HG03439 (cell line): ENCODE data around the gene USP51.
A peak's percentile ranks its signal among the peaks of the same experiment; 100 is the strongest.
"Not testable (repeated sequence)": the region's sequence is repeated elsewhere in the genome, so short reads cannot be mapped to it uniquely, and the experiment has no call there.

Source experiments
- ATAC-seq: cut with Tn5 transposase; IDR thresholded peaks from one replicate; pipeline ENCODE4 v1.9.1; 2021; ENCODE audit warnings: mild to moderate bottlenecking, moderate library complexity; ENCODE audit not compliant: unreplicated experiment

The USP51 gene

DNA sequence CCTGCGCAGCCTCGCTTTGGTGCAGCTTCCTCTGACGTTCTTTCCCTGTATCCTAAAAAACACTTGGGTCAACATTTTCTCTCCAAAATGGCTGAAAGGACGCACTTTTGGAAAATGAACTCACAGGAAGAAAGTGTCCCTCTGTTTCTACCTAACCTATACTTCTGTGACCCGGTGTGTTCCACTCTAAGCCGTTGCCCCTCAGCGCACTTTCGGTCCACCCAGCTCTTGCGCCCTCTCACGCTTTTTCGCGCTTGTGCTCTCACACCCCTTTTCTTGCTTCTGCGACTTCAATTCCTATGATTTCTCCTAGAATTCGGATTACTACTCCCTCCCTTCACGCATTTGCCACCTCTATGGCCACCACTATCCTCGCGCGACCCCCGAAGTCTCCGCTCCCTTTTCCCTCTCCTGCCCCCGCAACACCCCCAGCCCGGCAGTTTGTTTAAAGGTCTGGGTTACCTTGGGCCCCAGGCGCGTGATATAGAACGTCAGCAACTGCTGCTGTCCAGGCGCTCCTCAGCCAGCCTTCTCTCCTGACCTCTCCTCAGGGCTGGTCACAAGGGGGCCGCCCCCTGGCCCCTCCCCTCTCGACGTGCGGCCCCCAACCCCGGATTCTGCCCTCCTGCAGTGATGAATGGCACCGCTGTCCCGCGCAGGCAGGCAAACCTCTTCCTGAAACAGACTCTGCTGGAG is at the start of gene USP51:
Gene USP51 (minus strand): TSS at position 535 of the 696 bp plus-strand sequence. CDS start 909 bp downstream, outside the sequence.
- ATAC-seq, result peak; percentile 62

DNA sequence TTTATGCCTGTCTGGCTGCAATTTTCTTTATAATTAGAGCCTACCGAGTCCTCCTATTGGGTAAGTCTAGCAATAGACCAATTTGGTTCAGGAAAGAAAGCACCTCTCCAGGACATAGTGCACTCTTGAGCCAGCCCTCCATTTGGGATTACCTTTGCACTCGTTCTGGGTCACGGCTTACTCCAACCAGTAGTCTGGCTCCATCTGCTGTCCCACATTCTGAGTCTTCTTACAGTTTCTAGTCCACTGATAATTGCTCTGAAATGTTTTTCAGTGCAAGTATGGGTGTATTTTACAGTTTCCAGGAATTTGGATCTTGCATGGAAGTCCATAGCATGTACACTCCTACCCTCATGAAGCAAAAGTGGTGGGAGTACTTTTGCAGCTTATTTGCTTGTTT is 34.8 kb upstream of the USP51 start:
- ATAC-seq, result no peak

GRCh38 chrX:55523356-55523755 is 33.7 kb upstream of the USP51 start:
- ATAC-seq, result no peak

GRCh38 chrX:55522596-55523276 is 33.1 kb upstream of the USP51 start:
- no peak for ATAC-seq

DNA sequence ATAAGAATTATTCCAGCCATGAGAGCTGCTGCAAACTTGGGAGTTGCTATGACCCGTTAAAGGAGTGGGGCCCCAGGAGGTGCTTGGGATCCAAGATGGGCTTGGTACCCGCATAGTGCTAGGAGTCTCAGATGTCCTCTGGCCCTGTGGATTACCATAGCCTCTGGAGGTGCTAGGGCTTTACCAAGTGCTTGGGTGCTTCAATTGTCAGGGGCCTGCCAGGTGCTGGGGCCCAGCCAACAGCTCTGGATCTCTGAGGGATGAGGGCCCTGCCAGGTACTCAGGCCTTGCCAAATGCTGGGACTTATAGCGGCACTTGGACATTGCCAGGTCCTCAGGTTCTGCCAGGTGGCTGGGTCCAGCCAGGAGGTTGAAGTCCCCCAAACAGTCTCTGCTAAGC is 32.0 kb upstream of the USP51 start:
- no peak for ATAC-seq

DNA sequence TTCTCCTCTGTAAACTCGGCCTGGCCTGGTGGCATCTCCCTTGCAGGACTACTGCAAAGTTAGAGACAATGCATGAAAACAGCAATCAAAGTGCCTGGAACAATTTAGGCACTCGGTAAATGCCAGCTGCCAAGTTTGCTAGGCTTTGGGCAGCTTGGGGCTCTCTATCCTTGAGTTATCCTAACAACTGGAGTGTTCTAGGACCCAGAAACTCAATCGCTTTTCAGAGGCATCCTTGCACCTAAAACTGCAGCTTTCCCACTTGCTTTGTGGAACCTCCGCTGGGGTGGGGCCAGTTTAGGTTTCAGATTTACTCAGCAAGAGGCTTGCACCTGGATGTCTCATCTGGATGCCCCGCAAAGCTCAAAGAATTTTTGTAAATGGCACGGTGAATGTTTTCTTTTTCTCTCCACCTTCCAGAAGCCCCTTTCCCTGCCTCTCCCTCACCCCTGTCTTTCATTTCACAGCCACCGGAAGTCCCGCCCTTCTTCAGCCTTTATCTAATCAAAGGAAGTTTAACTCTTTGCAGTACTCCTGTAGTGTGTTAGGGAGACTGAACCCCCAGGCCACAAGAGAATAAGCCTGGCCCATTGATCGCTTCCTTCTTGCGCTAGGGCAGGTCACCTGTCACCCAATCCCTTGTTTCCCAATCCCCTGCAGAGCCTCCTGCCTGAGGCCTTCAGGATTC is 27.3 kb upstream of the USP51 start:
- not testable (repeated sequence) for ATAC-seq

- not testable (repeated sequence) for ATAC-seq
Measured at GRCh38 chrX:55513045-55513737, 23.5 kb upstream of the USP51 start.

DNA sequence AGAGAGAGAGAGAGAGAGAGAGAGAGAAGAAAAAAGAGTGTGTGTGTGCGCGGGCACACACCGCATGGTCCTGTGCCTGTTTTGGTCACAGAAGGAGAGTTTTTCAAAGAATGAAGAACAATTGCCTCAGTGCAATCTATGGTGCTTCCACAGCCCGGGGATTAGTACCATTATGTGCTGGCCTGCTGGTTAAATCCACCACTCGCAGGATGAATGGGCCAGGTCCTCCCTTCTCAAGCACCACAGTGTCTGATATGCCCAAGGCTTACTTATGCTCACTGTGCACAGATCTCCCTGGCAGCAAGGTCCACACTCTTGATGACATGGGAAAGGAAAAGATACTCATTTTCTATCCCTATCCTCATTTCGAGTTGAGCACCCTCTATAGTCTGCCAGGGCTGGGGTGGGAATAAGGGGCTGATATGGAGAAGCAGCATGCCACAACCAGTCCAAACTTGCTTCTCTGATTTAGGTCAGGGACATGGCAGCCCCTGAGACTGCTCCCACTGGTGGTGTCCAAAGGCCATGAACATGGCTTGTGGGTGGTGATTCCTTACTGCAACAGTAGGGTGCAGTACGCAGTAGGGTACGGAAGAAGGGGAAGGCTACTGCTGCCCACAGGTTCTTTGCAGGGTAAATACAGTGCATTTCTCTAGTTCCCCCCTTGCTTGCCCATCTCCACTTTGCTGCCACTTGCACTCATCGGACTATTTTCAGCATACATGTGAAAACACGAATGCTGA is 18.9 kb upstream of the USP51 start:
- ATAC-seq, result not testable (repeated sequence)

- ATAC-seq, result not testable (repeated sequence)
Measured at GRCh38 chrX:55507699-55508098, 18.1 kb upstream of the USP51 start.

GRCh38 chrX:55507010-55507409 is 17.4 kb upstream of the USP51 start:
- not testable (repeated sequence) for ATAC-seq

GRCh38 chrX:55490974-55491373 is 1.3 kb upstream of the USP51 start:
- ATAC-seq, result no peak

- no peak for ATAC-seq
Measured at GRCh38 chrX:55490121-55490520, 473 bp upstream of the USP51 start.

DNA sequence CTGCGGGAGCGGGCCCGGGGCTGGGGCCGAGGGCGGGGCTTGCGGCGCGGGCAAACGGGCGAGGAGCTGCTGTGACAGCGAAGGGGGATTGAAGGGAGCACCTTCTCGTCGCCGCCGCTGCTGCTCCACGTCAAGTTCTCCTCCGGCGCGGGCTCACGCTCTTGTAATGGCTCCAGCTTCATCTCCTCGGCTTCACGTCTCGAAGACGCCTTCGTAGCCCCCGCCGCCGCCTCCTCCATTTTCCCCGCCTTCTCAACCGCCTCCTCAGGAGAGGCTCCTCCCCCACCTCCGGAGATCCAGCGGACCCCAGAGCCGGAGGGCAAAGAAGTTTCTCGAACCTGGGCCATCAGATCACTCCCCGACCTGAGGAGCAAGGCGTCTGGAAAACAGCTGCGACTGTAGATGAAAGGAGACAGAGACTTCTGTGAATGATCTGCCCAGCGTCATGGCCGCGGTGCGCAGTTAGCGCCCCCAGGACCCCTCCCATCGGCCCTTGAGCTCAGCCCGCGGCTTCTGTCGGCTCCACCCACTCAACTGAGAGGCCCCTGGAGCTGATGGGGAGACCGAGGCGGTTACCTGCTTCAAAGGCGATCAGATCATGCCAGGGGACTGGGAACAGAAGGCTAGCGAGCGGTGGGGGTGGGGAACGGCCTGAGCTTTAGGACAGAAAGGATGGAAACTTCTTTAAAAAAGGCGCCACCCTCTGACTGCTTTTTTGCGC is 895 bp downstream of the USP51 start:
- peak; percentile 67 for ATAC-seq

DNA sequence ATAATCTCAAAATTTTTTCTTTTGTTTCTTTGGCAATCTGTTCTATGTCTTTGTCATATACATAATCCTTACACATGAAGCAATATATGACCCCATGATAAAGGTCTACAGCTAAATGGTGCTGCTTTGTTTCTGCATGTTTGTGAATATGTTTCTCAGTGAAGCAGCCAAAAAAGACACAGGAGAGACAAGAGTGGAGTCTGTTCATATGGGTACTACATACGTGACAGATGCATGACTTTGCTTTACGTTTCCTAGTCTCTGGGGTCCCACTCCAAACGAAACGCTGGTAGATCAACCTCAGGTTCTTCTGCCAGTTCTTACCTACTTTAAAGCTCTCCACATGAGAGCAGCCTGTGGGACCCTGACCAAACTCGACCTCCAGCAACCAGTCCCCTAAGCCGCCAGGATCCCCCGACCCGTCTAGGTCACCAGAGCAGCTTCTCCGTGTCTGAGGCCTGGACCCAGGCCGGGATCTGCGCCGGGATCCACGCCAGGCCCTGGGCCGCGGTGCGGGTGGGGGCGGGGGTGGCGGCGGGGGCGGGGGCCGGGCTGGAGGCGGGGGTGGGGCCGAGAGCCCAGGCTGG is 1.5 kb downstream of the USP51 start:
- ATAC-seq, result peak; percentile 4

DNA sequence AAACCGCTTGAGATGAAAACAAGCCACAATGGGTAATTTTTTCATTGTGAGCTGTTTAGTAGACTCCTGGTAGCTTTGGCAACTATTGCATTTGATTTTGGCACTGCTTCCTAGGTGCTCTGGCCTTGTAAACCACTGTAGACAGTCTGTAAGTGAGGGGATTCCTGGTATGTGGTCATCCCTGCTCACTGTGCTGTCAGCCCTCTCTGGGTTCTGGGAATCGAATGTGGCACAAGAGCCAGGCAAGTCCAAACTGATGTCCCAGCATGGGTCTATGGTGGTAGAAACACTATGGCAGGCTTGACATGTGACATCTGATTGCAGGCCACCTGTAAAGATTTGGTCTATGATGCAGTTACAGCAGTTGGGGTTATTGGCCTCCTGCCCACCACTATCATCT is 2.5 kb downstream of the USP51 start:
- ATAC-seq, result no peak

DNA sequence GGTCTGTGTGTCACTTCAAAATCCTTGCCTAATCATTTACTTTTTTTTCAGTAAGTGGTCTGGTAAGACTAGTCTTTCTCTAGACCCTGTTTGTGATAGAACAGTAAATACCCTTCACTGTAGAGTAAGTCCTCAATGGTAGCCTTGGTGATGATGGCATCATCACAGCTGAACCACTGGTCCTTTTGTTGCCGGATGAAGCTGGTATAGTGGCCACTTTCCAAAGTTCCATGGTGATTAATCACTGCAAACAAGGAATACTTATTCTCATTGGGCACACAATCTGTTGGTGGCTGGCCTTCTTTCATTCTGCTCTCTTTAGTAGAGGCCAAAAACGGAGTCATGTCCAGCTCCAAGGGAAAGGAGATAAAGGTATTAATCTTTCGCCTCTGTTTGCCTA is 2.9 kb downstream of the USP51 start:
- no peak for ATAC-seq

DNA sequence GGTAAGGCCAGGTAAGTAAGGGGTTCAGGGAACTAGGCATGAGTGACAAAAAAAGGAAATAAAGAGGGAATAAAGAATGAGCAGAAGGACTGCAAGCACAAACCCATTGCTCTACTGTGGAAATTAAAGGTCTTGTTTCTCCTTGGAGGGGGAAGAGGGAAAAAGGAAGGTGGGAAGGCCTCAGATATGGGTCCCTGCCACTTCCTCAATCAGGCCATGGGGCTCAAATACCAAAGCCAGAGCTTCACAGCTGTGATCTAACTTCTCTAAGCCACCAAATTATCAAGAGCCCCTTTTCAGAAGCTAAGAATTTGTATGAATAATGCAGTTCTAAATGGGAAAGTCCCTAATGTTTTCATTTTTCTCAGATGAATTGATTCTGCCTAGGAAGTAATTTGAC is 4.7 kb downstream of the USP51 start:
- ATAC-seq, result no peak

DNA sequence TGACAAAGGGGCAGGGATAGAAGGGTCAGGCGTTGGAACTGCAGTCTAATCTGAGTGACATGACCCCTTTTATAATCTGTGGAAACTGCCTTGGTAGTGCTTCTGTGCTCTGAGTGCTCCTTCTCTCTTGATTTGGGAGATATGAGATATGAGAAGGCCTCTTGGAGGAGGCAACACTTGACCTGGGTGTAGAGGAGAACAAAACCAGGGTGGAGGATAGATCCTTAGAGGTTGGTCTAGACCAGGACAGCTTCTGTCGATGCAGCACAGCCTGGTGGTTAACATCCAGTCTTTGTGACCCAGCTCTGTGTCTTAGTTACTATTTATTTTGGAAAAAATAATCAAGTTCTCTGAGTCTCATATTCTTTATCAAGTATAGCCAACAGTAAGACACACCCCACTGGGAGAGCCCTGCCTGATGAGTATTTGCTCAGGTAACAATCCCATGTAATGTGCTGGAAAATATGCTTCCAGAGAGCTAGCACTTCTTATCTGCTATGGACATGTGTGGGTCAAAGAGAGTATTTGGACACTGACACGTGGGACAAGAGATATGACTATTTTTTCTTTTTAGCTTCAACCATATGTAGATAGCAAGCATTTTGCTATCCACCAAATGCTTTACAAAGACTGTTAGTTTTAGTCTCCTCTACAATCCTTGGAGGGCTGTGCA is 9.1 kb downstream of the USP51 start:
- ATAC-seq, result no peak

DNA sequence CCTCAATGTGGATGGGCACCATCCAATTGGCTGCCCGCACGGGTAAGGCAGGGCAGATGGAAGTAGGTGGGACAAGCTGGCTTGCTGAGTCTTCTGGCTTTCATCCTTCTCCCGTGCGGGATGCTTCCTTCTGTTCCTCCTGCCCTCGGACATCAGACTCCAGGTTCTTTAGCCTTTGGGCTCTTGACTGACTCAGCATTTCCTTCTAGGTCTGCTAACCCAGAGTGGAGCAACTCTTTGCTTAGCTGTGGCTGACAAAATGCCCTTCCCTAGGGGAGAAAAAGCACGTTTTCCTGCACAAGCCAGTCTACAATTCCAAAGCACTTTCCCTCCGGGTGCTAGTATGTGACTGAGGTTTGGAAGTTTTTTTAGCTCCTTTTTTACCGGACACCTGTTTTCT is 9.7 kb downstream of the USP51 start:
- ATAC-seq, result not testable (repeated sequence)
